Measurements from ENCODE around the gene BRMS1.

BRMS1 gene

GRCh38 chr11:66337103-66337899, 7.6 kb downstream of the BRMS1 start:
- no peak overlapping the region for H3K9ac ChIP-seq (ENCODE audit: low read length)
- no peak for DNase-seq
- no peaks in the 10 kb centered on the region for H3F3A ChIP-seq (ENCODE audit: insufficient read depth, low read length)
- H3K27ac ChIP-seq (ENCODE audit: low read length), result no peak overlapping the region
- H3K9me2 ChIP-seq (replicated peaks; ENCODE audit: insufficient read depth, low read length), result no peaks in the 10 kb centered on the region
- TF ChIP-seq EZH2 (optimal IDR thresholded peaks at IDR 0.05; ENCODE audit: low read depth, low read length) (no peak), CTCF (IDR thresholded peaks at IDR 0.05; ENCODE audit: low read length) (no peak), EZH2phosphoT487 (IDR thresholded peaks at IDR 0.05; ENCODE audit: low read length) (no peak)
- H3K36me3 ChIP-seq (replicated peaks; ENCODE audit: insufficient read depth, low read length), result no peaks in the 10 kb centered on the region
- H3K4me1 ChIP-seq (ENCODE audit: low read length), result no peaks in the 10 kb centered on the region
- H3K9me3 ChIP-seq (replicated peaks; ENCODE audit: insufficient read depth, low read length), result no peaks in the 10 kb centered on the region
- H4K20me1 ChIP-seq (ENCODE audit: insufficient read depth, low read length), result no peaks in the 10 kb centered on the region
- H3K27me3 ChIP-seq (replicated peaks; ENCODE audit: insufficient read depth, low read length), result peaks cover 30% of the 10 kb centered on the region
- no peak overlapping the region for H3K4me2 ChIP-seq (ENCODE audit: low read depth, low read length)
- H2AFZ ChIP-seq (ENCODE audit: low read length), result no peak overlapping the region
- no peaks in the 10 kb centered on the region for H3K79me2 ChIP-seq (ENCODE audit: low read length)
- H3K4me3 ChIP-seq (ENCODE audit: low read length), result no peak overlapping the region

GRCh38 chr11:66336234-66337102, 8.4 kb downstream of the BRMS1 start, which contains the start of gene RIN1:
Gene RIN1, minus strand, starts transcription at chr11:66336434. Its CDS starts 32 bp downstream, at chr11:66336402.
- no peaks in the 10 kb centered on the region for H3K79me2 ChIP-seq (ENCODE audit: low read length)
- H3K4me2 ChIP-seq (ENCODE audit: low read depth, low read length), result no peak within 1 kb of the TSS
- DNase-seq, result no peak
- H3K4me3 ChIP-seq (ENCODE audit: low read length), result no peak within 1 kb of the TSS
- H3K27ac ChIP-seq (ENCODE audit: low read length), result no peak within 1 kb of the TSS
- no peak within 1 kb of the TSS for H3K9ac ChIP-seq (ENCODE audit: low read length)
- H3K9me3 ChIP-seq (replicated peaks; ENCODE audit: insufficient read depth, low read length), result no peaks in the 10 kb centered on the region
- H3K9me2 ChIP-seq (replicated peaks; ENCODE audit: insufficient read depth, low read length), result no peaks in the 10 kb centered on the region
- no peaks in the 10 kb centered on the region for H3K36me3 ChIP-seq (replicated peaks; ENCODE audit: insufficient read depth, low read length)
- H2AFZ ChIP-seq (ENCODE audit: low read length), result no peak within 1 kb of the TSS
- H3K4me1 ChIP-seq (ENCODE audit: low read length), result no peaks in the 10 kb centered on the region
- peaks cover 38% of the 10 kb centered on the region for H3K27me3 ChIP-seq (replicated peaks; ENCODE audit: insufficient read depth, low read length)
- no peaks in the 10 kb centered on the region for H4K20me1 ChIP-seq (ENCODE audit: insufficient read depth, low read length)
- H3F3A ChIP-seq (ENCODE audit: insufficient read depth, low read length), result no peaks in the 10 kb centered on the region
- TF ChIP-seq EZH2phosphoT487 (IDR thresholded peaks at IDR 0.05; ENCODE audit: low read length) (no peak), CTCF (IDR thresholded peaks at IDR 0.05; ENCODE audit: low read length) (peak; percentile 17; the same call in 1 of the 2 replicates)

DNA sequence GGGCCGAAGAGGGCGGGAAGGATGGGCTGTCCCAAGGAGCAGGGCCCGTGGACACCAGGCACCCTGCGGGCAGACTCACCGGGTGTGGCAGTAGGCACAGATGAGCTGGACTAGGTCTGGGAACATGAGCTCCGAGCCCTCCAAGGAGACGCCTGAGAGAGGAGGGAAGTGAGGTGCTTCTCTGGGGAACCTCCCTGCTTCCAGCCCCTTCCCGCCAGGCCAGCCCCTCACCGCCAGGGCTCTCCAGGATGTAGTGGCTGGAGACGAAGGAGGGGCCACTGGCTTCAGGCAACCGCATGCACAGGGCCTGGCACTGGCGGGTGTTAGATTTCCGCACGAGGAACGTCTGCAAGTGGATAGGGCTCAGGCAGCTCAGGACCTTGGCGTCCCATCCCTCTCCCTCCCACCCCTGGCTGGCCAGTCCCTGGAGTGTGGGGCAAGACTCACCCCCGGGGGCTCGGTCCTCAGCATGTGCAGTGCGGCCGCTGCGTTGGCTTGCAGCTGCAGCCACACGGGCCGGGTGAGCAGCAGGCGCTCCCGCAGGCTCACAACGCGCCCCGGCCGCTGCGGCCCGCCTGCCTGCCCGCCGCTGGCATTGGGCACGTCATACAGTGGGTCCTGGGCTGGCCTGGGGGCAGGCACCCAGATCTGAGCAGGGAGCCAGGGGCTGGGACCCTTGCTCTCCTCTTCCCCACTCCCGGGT, 9.2 kb downstream of the BRMS1 start:
- Histone ChIP-seq H3K9ac (ENCODE audit: low read length) (no peak overlapping the region), H3K27ac (ENCODE audit: low read length) (no peak overlapping the region), H3K36me3 (replicated peaks; ENCODE audit: insufficient read depth, low read length) (no peaks in the 10 kb centered on the region), H3K79me2 (ENCODE audit: low read length) (no peaks in the 10 kb centered on the region), H3K9me2 (replicated peaks; ENCODE audit: insufficient read depth, low read length) (no peaks in the 10 kb centered on the region), H3K9me3 (replicated peaks; ENCODE audit: insufficient read depth, low read length) (no peaks in the 10 kb centered on the region), H3F3A (ENCODE audit: insufficient read depth, low read length) (no peaks in the 10 kb centered on the region), H2AFZ (ENCODE audit: low read length) (no peak overlapping the region), H3K27me3 (replicated peaks; ENCODE audit: insufficient read depth, low read length) (peaks cover 46% of the 10 kb centered on the region), H3K4me1 (ENCODE audit: low read length) (no peaks in the 10 kb centered on the region), H4K20me1 (ENCODE audit: insufficient read depth, low read length) (no peaks in the 10 kb centered on the region), H3K4me3 (ENCODE audit: low read length) (no peak overlapping the region), H3K4me2 (ENCODE audit: low read depth, low read length) (no peak overlapping the region)
- TF ChIP-seq EZH2 (optimal IDR thresholded peaks at IDR 0.05; ENCODE audit: low read depth, low read length) (no peak), EZH2phosphoT487 (IDR thresholded peaks at IDR 0.05; ENCODE audit: low read length) (no peak), CTCF (IDR thresholded peaks at IDR 0.05; ENCODE audit: low read length) (no peak)
- DNase-seq, result no peak

Measured in MM.1S (cell line).